CD4-positive, alpha-beta T cell treated with Interleukin-15 for 4 hours (primary cell): ENCODE measurements around the gene FTH1.
"Not testable (repeated sequence)": the region's sequence is repeated elsewhere in the genome, so short reads cannot be mapped to it uniquely, and the experiment has no call there.

ENCODE experiments used
- DNase-seq: peaks from one replicate; pipeline ENCODE4 v3.0.0-alpha.2; 2020; ENCODE audit warnings: low spot score

Gene FTH1

GRCh38 chr11:61967116-61967923 is at the start of gene FTH1:
Gene FTH1, minus strand, starts transcription at chr11:61967634. Its CDS starts 209 bp downstream, at chr11:61967425.
- peak; percentile 90 for DNase-seq

DNA sequence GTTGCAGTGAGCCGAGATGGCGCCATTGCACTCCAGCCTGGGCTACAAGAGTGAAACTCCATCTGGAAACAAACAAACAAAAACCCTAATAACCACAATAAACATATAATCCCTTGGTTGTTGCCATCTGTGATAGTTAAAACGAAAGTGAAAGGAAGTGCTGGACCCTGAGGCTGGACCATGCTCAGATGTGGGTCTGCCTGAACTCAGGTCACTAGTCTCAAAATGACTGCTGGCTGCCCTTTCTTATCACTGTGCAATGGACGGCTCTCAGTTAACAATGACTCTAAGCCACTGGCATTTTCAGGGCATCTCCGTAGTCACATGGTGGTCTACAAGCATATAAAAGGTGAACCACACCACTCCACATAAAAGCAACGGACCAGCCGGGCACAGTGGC is 48.2 kb upstream of the FTH1 start:
- no peak for DNase-seq

- DNase-seq: no peak
Observed at GRCh38 chr11:62013537-62014476, 46.4 kb upstream of the FTH1 start.

DNA sequence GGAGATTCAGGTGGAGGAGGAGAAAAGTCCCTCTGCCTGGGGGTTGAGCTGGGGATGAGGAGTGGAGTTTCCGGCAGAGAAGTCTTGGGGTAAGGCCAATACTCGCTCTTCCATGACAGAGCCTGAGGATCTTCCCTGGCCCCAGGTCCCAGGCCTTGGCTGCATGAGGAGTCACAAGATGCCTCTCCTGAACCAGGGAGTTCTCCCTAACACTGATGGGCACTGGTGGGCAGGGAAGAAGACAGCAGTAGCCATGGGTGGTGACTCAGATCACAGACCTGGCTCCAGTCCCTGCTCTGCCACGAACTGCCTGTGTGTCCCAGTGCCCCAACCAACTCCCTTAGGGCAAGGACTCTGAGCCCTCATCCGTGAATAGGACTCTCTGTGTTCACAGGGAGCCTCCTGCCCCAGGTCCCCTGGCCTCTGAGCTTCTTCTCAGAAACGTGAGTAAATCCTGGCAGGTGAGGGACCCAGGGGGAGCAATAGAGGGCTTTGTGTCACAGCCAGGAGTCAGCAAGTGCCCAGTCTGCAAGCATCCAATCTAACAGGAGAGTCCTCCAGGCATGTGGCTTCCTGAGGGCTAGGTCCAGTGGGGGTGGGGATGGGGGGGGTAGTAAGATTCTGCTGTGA is 45.5 kb upstream of the FTH1 start:
- DNase-seq: no peak

DNA sequence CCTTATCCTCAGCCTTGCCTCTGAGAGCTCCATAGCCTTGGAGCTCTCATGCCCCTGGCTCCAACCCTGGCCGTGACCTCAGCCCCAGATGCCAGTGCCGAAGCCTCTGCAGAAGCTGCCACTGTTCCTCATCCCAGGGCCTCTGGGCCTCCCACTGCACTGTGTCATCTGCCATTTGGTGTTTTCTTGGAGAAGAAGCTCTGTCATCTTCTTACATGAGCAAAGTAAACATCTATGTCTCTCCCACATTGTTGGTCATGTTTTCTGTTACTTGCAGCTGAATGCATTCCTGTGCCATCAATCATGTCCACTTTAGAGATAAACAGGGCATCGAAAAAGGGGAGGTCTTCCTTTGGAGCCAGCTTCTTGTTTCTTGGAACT is 45.0 kb upstream of the FTH1 start:
- DNase-seq: no peak

DNA sequence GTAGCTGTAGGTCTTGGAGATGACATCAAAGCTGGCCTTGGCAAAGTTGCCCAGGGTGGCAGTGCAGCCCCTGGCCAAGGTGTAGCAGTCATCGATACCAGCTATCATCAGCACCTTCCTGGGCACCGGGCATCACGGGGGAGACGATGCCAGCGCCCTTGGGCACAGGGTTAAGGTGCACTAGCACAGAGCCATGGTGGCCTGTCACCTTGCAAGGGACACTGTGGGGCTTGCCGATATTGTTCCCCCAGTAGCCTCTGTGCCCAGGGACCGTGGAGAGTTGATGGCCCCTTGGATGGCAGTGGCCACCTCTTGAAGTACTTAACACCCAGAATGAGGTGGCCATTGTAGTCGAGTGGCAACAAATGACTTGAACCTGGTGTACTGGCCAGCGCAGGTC is 44.4 kb upstream of the FTH1 start:
- DNase-seq: no peak

DNA sequence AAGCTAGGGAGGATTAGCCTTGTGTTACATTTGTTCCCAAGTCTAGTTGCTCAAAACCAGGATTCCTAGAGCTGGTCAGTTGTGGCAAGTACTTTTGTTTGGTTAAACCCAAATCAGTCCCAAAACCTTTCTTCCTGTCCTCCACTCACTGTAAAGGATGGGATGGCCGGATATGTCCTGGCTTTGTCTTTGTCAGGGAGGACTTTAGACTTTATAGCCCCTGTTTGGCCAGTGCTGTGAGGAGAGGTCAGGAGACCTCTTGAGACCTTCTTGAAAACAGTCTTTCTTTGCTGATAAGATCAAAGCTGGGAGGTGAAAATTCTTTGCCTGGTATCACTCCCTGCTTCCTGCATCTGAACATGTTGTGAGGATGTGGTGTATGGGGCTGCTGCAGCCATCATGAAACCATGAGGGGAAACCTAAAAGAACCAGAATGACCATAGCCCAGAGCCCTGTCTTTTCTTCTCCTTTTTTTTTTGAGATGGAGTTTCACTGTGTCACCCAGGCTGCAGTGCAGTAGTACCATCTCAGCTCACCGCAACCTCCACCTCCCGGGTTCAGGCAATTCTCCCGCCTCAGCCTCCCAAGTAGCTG is 43.6 kb upstream of the FTH1 start:
- DNase-seq: no peak

DNA sequence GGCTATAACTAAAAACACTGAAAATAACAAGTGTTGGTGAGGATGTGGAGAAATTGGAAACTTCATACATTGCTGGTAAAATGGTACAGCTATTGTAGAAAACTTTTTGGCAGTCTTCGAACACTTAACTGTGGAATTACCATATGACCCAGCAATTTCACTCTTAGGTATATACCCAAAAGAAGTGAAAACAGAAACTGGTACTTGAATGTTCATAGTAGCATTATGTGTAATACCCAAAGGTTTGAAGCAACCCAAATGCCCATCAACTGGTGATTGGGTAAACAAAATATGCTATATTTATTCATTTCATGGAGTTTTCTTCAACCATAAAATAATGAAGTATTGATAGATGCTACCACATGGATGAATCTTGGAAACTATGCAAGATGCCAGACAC is 40.8 kb upstream of the FTH1 start:
- no peak for DNase-seq

DNA sequence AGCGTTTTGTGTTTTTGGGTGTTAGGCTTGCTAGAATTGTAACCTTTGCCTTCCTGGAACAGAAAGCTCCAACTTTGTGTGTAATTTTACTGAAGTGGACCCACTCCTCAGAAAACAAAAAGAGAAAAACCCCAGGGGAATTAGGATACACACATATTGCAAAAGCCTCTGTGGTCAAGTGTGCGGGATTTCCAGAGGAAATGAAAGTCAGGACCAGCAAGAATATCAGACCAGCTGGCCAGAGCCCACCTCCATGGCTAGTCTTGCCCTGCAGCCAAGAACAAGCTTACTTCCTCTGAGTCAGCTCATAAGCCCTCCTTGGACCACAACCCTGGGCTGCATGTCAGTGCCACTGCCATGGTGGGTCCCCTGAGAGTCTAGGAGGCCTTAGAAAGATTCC is 37.0 kb upstream of the FTH1 start:
- no peak for DNase-seq

- DNase-seq: not testable (repeated sequence)
Observed at GRCh38 chr11:62002283-62002682, 34.8 kb upstream of the FTH1 start.

- no peak for DNase-seq
Observed at GRCh38 chr11:62001450-62002191, 34.2 kb upstream of the FTH1 start.

GRCh38 chr11:62000539-62001446 is 33.4 kb upstream of the FTH1 start:
- no peak for DNase-seq

DNA sequence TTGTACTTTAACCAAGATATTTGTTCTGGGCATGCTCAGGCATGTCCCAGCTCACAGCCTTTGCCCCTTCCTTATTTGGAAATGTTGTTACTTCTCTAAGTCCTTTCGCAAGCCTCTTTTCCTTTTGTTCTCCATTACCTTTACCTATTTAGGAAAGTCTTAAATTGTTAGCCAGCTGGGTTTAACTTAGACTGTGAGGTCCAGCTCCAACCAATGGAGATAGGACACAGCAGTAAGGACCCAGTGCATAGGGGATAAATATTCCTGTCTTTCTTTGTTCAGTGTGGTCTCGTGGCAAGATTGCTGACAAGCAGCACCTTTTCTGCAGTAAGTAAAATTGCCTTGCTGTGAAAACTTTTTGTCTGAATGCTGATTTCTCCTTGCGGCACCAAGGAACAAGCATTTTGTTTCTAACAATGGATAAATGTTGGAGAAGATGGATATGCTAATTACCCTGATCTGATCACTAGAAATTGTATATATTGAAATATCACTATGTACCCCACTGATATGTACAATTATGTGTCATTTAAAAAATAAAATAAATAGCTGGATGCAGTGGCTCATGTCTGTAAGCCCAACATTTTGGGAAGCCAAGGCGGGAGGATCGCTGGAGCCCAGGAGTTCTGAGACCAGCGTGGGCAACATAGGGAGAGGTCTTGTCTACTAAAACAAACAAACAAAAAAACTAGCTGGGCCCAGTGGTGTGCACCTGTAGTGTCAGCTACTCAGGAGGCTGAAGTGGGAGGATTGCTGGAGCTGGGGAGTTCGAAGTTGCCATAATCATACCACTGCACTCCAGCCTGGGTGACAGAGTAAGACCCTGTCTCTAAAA is 31.9 kb upstream of the FTH1 start:
- DNase-seq: no peak

DNA sequence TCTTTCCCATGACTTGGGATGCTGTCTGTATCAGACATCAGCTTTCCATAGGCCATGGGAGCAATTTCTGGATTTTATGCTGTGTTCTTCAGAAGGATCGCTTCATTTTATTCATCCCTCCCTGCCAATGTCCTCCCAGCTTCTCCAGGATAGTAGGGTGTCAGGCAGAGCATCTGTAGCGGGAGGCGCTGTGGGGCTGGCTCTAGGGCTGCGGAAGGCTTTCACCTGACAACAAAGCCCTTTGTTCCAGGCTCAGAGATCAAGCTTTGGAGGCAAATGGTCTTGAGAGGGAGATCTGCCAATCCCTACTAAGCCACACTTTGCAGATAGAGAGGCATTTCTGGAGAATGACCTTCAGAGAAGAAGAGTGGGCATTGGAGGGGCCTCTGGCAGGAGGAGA is 29.5 kb upstream of the FTH1 start:
- DNase-seq: no peak

DNA sequence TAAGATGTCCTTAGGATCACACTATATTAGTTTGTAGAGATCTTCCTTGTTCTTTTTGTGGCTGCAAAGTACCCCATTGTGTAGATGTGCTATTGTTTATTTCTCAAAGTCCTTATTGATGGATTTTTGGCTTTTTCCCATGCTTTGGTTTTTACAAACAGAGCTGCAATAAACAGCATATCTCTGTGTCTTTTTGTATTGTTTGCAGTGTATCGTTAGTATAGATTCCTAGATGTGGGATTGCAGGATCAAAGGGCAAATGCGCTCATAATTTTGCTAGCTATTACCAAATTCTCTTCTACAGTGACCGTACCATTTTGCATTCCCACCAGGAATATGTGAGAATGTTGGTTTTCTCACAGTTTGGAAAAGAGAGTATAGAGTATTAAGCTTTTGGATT is 27.5 kb upstream of the FTH1 start:
- DNase-seq: no peak

DNA sequence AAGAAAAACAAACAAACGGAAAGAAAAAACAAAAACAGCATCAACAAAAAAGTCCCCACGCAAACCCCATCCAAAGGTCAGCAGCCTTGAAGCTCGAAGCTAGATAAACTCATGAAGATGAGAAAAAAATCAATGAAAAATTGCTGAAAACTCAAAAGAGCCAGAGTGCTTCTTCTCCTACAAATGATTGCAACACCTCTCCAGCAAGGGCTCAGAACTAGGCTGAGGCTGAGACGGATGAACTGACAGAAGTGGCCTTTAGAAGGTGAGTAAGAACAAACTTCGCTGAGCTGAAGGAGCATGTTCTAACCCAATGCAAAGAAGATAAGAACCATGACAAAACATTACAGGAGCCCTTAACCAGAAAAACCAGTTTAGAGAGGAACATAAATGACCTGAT is 18.4 kb upstream of the FTH1 start:
- no peak for DNase-seq

GRCh38 chr11:61983419-61983818 is 16.0 kb upstream of the FTH1 start:
- no peak for DNase-seq

- DNase-seq: no peak
Observed at GRCh38 chr11:61980783-61981541, 13.5 kb upstream of the FTH1 start.
